Measurements from ENCODE around the gene TGM2. TPM values are rescaled to one million over a fixed set of nuclear protein-coding genes. Genes with fewer than 3 reads are reported as not detected.

TGM2 gene
- polyA plus RNA-seq, 4 donors, result 35.8 to 38.1 (median 36.4) TPM

GRCh38 chr20:38178065-38178491, 13.0 kb upstream of the TGM2 start:
- DNase-seq (ENCODE audit: low read depth in 4 of 4, low spot score in 2 of 4), result no peak

- DNase-seq (ENCODE audit: low read depth in 4 of 4, low spot score in 2 of 4), result no peak
Measured at GRCh38 chr20:38177201-38177600, 12.1 kb upstream of the TGM2 start.

GRCh38 chr20:38175304-38176180, 10.5 kb upstream of the TGM2 start:
- DNase-seq (ENCODE audit: low read depth in 4 of 4, low spot score in 2 of 4), result no peak

DNA sequence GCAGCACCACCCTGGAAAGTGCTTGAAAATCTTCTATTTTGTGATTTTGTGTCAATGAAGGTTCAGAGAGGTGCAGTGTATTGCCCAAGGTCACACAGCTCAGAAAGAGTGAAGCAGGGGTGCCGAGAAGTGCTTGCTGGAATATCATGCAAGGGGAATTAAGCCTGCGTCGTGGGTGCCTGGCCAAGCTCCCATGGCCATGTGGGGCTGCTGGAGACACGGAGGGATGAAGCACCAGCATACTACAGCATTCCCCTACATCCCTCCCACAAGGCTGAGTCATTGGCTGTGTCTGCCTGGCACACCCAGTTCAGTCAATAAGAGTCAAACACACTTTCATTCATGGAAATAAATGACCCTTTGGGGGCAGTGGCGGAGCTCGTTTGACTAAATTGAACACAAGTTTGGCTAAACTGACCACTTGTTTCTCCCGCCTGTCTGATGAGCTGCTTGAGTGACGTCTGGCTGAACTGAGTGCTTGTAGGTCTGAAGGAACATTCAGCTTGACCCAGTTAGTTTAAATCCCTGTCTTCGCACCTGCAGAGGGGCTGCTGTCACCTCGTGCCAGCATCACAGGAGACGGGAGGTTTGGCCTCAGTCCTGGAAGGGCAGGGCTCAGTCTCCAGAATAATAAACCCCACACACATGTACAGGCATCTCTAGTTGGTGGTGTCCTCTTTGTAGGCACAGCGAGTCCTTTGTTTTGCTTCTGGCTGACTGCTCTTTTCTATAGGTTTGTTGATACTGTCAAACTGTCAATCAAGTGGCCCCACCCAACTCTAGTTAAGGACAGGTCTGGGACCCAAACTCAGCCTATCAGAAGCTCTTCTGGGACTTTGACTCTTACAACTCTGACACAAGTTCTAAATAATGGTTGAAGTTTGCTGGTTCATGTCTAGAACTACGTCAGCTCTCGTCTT, 8.4 kb upstream of the TGM2 start:
- DNase-seq (ENCODE audit: low read depth in 4 of 4, low spot score in 2 of 4), result no peak

DNA sequence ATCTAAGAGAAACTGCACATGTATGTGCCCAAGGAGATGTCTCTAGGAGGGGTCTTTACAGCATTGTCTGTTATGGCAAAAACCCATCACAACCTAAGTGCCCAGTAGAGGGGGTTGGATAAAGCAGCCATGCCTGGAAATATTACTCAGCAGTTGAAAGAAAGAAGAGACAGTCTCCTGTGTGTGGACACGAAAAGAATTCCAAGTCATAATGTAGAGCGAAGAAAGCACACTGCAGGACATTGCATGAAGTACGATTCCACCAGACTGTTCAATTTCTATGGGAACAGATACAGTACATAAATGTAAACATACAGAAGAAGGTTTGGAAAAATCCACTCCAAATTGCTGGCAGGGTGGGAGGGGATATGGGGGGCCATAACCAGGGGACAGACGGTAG, 7.3 kb upstream of the TGM2 start:
- DNase-seq (ENCODE audit: low read depth in 4 of 4, low spot score in 2 of 4), result no peak

- no peak for DNase-seq (ENCODE audit: low read depth in 4 of 4, low spot score in 2 of 4)
Measured at GRCh38 chr20:38171675-38172043, 6.6 kb upstream of the TGM2 start.

- no peak for DNase-seq (ENCODE audit: low read depth in 4 of 4, low spot score in 2 of 4)
Measured at GRCh38 chr20:38170826-38171674, 6.0 kb upstream of the TGM2 start.

DNA sequence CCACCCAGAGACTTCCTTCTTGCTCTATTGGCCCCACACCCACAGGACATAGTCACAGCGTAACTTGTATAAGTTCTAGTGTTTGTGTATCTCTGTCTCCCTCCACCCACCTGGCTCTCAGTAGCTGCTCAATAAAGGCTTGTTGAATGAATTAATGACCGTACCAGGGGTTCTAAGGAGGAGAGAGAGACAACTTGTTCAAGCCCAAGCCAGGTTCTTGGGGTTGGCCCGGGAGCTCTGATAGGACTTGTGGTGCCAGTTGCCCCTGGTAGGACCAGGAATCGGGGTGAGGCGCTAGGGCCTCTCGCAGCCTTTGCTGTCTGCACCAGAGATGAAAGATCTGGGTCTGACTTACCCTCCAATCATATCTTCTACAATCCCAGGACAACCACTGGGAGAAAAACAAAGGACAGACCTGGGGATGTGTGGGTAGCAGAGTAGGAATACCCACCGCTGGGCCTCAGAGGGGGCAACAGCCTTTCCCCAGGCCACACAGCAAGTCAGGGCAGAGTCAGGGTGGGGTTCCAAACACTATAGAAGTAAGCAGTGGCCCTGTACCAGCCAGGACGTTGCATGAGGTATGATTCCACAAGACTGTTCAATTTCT, 5.3 kb upstream of the TGM2 start:
- no peak for DNase-seq (ENCODE audit: low read depth in 4 of 4, low spot score in 2 of 4)

- DNase-seq (ENCODE audit: low read depth in 4 of 4, low spot score in 2 of 4), result no peak
Measured at GRCh38 chr20:38169636-38170193, 4.6 kb upstream of the TGM2 start.

- DNase-seq (ENCODE audit: low read depth in 4 of 4, low spot score in 2 of 4), result no peak
Measured at GRCh38 chr20:38168791-38169589, 3.9 kb upstream of the TGM2 start.

DNA sequence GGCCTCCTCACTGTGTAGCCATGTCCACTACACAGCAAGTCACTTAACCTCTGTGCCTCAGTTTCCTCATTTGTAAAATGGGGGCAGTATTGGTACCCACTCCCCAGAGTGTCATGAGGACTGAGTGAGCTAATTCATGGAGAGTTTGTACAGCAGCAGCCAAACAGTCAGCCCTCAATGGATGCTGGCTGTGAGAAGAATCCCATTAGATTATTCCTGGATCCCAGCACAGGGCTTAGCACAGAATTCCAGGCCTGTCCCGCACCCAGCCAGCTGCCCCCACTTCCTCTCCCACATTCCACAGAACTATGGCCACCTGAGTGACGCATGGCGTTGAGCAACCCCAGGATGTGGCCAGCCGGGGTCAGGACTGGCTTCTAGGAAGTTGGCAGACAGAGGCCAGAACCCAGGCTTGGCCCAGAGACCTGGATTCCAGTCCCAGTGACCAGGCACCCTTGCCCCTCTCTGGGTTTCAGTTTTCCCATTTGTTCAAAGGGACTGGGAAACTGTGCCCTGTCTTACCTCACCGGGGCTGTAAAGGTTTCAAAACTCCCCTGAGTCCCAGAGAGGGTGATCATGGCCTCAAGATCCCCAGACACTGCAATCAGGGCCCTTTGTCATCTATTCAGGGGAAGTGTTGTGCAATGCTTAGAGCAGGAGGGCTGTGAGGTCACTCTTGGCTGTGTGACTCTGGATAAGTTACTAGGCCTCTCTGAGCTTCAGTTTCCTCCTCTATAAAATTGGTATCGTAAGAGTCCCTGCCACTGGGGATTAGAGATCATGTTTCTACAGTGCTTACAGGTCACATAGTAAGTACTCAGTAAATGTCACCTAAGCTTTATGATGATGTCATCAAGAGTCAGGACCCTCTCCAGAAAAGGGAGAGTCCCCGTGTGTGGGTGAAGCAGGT, 3.0 kb upstream of the TGM2 start:
- DNase-seq (ENCODE audit: low read depth in 4 of 4, low spot score in 2 of 4), result no peak

GRCh38 chr20:38167328-38167850, 2.3 kb upstream of the TGM2 start:
- no peak for DNase-seq (ENCODE audit: low read depth in 4 of 4, low spot score in 2 of 4)

GRCh38 chr20:38166703-38167233, 1.7 kb upstream of the TGM2 start:
- no peak for DNase-seq (ENCODE audit: low read depth in 4 of 4, low spot score in 2 of 4)

GRCh38 chr20:38165966-38166702, 1.1 kb upstream of the TGM2 start:
- no peak for DNase-seq (ENCODE audit: low read depth in 4 of 4, low spot score in 2 of 4)

DNA sequence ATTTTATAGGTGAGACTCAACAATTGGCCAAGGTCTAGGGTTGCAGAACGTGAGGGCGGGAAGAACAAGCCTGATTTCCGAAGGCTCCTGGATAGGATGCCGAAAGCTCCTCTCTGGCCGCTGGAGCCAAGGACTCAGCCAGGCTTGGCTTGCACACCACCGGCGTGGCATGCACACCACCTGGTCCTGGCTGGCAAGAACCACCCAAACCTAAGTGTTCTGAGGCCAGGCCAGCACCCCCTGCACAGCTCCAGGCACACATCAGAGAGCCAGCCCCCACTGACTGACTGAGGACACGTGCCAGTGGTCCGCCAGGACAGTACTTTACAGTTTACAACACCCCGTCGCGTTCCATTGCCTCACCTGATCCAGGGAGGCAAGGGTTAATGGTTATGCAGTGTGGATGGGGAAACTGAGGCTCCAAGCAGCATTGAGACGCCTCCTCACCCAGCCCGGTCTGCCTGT, 414 bp downstream of the TGM2 start:
- no peak for DNase-seq (ENCODE audit: low read depth in 4 of 4, low spot score in 2 of 4)

GRCh38 chr20:38164069-38164468, 1.0 kb downstream of the TGM2 start:
- no peak for DNase-seq (ENCODE audit: low read depth in 4 of 4, low spot score in 2 of 4)

Measured in left renal cortex interstitium (tissue), 4 donors.